ENCODE measurements around the gene UNC80.

GRCh38 chr2:210034087-210034683, 262.6 kb downstream of the UNC80 start:
- TF ChIP-seq, protein P1, sequence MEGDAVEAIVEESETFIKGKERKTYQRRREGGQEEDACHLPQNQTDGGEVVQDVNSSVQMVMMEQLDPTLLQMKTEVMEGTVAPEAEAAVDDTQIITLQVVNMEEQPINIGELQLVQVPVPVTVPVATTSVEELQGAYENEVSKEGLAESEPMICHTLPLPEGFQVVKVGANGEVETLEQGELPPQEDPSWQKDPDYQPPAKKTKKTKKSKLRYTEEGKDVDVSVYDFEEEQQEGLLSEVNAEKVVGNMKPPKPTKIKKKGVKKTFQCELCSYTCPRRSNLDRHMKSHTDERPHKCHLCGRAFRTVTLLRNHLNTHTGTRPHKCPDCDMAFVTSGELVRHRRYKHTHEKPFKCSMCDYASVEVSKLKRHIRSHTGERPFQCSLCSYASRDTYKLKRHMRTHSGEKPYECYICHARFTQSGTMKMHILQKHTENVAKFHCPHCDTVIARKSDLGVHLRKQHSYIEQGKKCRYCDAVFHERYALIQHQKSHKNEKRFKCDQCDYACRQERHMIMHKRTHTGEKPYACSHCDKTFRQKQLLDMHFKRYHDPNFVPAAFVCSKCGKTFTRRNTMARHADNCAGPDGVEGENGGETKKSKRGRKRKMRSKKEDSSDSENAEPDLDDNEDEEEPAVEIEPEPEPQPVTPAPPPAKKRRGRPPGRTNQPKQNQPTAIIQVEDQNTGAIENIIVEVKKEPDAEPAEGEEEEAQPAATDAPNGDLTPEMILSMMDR (IDR thresholded peaks at IDR 0.05): no peak
- no peak for TF ChIP-seq POLR2A (IDR thresholded peaks at IDR 0.05)
